Spleen (tissue), 7 donors: ENCODE results near the gene PPM1H.

Experiments used
- POLR2A ChIP-seq, 3 donors: fragments of 450-650 bp; IDR thresholded peaks; one replicate each; pipeline ENCODE4 v1.5.1; 2017; ENCODE audit warnings: antibody characterized with exemption in 3 of 3, mild to moderate bottlenecking in 1 of 3
- POLR2AphosphoS5 ChIP-seq, 3 donors: sonication (generic); formaldehyde crosslinking; IDR thresholded peaks; one replicate each; pipeline ENCODE4 v1.5.1; 2017; ENCODE audit warnings: antibody characterized with exemption in 3 of 3
- TF ChIP-seq, protein P1 (sequence below), 11 experiments: fragments of 200-600 bp in 7 of 11; fragments of 450-650 bp in 4 of 11; sonication (generic) in 4 of 11; IDR thresholded peaks in 8 of 11; conservative IDR thresholded peaks in 3 of 11; 1 replicate in 7 of 11; 2 replicates in 4 of 11; pipeline versions ENCODE4 v1.4.0 to v1.8.0; 2016 to 2021; ENCODE audit warnings: antibody characterized with exemption in 11 of 11, inconsistent platforms in 4 of 11, mild to moderate bottlenecking in 1 of 11
- donor health status: DM: no; HTN: no; CAD: no; lungs with moderate emphysema.
- donor health status: DM: no; HTN: no; CAD: no.
- donor health status: DM: no; HTN: no; CAD: no.

DNA sequence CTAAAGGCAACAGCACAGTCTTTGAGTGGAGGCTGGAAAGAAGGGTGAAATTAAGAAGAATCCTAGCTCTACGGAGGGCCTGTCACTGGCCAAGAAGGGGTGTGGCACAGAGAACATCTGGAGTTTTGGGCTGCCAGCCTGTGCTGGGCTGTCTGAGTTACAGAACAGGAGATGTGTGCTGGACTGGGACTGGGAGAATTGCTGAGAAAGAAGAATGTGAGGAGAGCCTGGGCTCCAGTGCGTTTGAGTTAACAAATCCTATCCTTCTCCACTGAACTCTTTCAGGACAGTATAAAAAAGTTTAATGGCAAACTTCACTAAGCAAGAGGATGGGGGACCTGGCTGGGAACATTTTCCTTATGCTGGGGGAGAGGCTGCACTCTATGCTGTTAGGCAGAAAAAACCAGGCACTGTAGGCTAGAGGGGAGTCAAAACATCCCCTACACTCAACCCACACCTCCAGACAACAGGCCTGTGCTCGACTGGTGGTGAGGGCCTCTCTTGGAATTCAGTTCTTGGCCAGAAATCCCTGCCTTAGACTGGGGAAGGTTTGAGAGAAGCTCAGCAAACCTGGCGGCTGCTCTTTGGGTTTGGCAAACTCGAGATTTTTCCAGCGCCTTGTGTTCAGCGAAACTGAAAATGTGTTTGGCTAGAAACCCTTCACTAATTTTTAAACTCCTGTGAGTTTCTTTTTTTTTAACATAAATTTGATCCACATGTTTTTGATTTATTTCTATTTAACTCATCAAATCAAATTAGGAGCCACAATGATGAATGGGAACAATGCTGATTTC, 251.0 kb downstream of the PPM1H start:
- TF ChIP-seq, protein P1, sequence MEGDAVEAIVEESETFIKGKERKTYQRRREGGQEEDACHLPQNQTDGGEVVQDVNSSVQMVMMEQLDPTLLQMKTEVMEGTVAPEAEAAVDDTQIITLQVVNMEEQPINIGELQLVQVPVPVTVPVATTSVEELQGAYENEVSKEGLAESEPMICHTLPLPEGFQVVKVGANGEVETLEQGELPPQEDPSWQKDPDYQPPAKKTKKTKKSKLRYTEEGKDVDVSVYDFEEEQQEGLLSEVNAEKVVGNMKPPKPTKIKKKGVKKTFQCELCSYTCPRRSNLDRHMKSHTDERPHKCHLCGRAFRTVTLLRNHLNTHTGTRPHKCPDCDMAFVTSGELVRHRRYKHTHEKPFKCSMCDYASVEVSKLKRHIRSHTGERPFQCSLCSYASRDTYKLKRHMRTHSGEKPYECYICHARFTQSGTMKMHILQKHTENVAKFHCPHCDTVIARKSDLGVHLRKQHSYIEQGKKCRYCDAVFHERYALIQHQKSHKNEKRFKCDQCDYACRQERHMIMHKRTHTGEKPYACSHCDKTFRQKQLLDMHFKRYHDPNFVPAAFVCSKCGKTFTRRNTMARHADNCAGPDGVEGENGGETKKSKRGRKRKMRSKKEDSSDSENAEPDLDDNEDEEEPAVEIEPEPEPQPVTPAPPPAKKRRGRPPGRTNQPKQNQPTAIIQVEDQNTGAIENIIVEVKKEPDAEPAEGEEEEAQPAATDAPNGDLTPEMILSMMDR (IDR thresholded peaks at IDR 0.05 in 8 of 11, conservative IDR thresholded peaks at IDR 0.05 in 3 of 11): no peak
- TF ChIP-seq POLR2A (IDR thresholded peaks at IDR 0.05) (no peak), POLR2AphosphoS5 (IDR thresholded peaks at IDR 0.05) (no peak)
